Osteoblast (primary cell): ENCODE data around the gene NPDC1. TPM values are rescaled to one million over a fixed set of nuclear protein-coding genes. Genes with fewer than 3 reads are reported as not detected.

Experiments used
- DNase-seq: peaks from one replicate; pipeline ENCODE4 v3.0.0; 2011; ENCODE audit warnings: low spot score, mixed read lengths; ENCODE audit not compliant: insufficient read length; ENCODE audit errors: missing footprints
- H2AFZ ChIP-seq: 2 replicates; pipeline ENCODE4 v1.6.0; 2011; ENCODE audit warnings: mild to moderate bottlenecking, low read length
- H3K27ac ChIP-seq: 2 replicates; pipeline ENCODE4 v1.5.1; 2011; ENCODE audit warnings: mild to moderate bottlenecking, low read depth, low read length, moderate library complexity
- H3K27me3 ChIP-seq: 2 replicates; pipeline ENCODE4 v1.6.0; 2012; ENCODE audit warnings: mild to moderate bottlenecking, control low read depth, inconsistent platforms, low read length, moderate library complexity; ENCODE audit not compliant: insufficient read depth
- H3K36me3 ChIP-seq: 2 replicates; pipeline ENCODE4 v1.5.1; 2011; ENCODE audit warnings: mild to moderate bottlenecking, low read length, control low read depth, moderate library complexity; ENCODE audit not compliant: insufficient read depth
- H3K4me1 ChIP-seq: 2 replicates; pipeline ENCODE4 v1.5.1; 2011; ENCODE audit warnings: mild to moderate bottlenecking, low read length, control low read depth, moderate library complexity; ENCODE audit not compliant: insufficient read depth
- H3K4me2 ChIP-seq: 2 replicates; pipeline ENCODE4 v1.6.0; 2011; ENCODE audit warnings: mild to moderate bottlenecking, low read length; ENCODE audit not compliant: insufficient read depth
- H3K4me3 ChIP-seq: fragments of 200-600 bp; sonication (generic); 3 replicates; pipeline ENCODE4 v1.5.1; 2012; ENCODE audit warnings: mild to moderate bottlenecking, low read length, inconsistent platforms; ENCODE audit not compliant: insufficient read depth
- H3K79me2 ChIP-seq: 2 replicates; pipeline ENCODE4 v1.6.0; 2012; ENCODE audit warnings: mild to moderate bottlenecking, low read length, control low read depth, inconsistent platforms; ENCODE audit not compliant: insufficient read depth
- H3K9me3 ChIP-seq: 2 replicates; pipeline ENCODE4 v1.5.1; 2011; ENCODE audit warnings: low read depth, low read length, control low read depth
- H4K20me1 ChIP-seq: 2 replicates; pipeline ENCODE4 v1.6.0; 2012; ENCODE audit warnings: mild to moderate bottlenecking, low read length, control low read depth; ENCODE audit not compliant: insufficient read depth
- CTCF ChIP-seq: IDR thresholded peaks from 2 replicates; pipeline ENCODE4 v1.5.1; 2011; ENCODE audit warnings: mild to moderate bottlenecking, low read depth, low read length, moderate library complexity; ENCODE audit errors: extremely low read depth
- total RNA-seq: library from RNA; depleted of rRNA; stranded (reverse); fragments of >200 nt; gene quantifications from 2 replicates; pipeline ENCODE4 v1.2.3, GENCODE V29; 2012

Gene NPDC1
- total RNA-seq, 1 donor = 10.1 TPM

GRCh38 chr9:137068539-137069507 lies 22.8 kb upstream of the NPDC1 start:
- Histone ChIP-seq H3K4me3 (peak overlapping the region; percentile 35), H3K27me3 (no peaks in the 10 kb centered on the region), H3K79me2 (no peaks in the 10 kb centered on the region), H3K4me2 (peak overlapping the region; percentile 82), H3K9me3 (no peaks in the 10 kb centered on the region), H3K36me3 (no peaks in the 10 kb centered on the region), H3K27ac (no peak overlapping the region), H3K4me1 (peaks cover 5% of the 10 kb centered on the region), H4K20me1 (peaks cover 6% of the 10 kb centered on the region), H2AFZ (no peak overlapping the region)
- no peak for TF ChIP-seq CTCF
- peak; percentile 72 for DNase-seq

GRCh38 chr9:137067860-137068538 lies 22.0 kb upstream of the NPDC1 start:
- H3K79me2 ChIP-seq = no peaks in the 10 kb centered on the region
- H2AFZ ChIP-seq = no peak overlapping the region
- H3K27ac ChIP-seq = no peak overlapping the region
- no peak overlapping the region for H3K4me2 ChIP-seq
- peaks cover 5% of the 10 kb centered on the region for H3K4me1 ChIP-seq
- H3K9me3 ChIP-seq = no peaks in the 10 kb centered on the region
- no peaks in the 10 kb centered on the region for H3K27me3 ChIP-seq
- TF ChIP-seq CTCF = peak; percentile 74
- peaks cover 6% of the 10 kb centered on the region for H4K20me1 ChIP-seq
- no peaks in the 10 kb centered on the region for H3K36me3 ChIP-seq
- DNase-seq = peak; percentile 99
- H3K4me3 ChIP-seq = no peak overlapping the region

- DNase-seq = peak; percentile 75
- TF ChIP-seq CTCF = no peak
- no peaks in the 10 kb centered on the region for H3K79me2 ChIP-seq
- H3K36me3 ChIP-seq = no peaks in the 10 kb centered on the region
- H3K4me3 ChIP-seq = no peak overlapping the region
- H3K9me3 ChIP-seq = no peaks in the 10 kb centered on the region
- no peak overlapping the region for H2AFZ ChIP-seq
- peaks cover 6% of the 10 kb centered on the region for H4K20me1 ChIP-seq
- H3K27ac ChIP-seq = no peak overlapping the region
- no peaks in the 10 kb centered on the region for H3K27me3 ChIP-seq
- no peak overlapping the region for H3K4me2 ChIP-seq
- peaks cover 5% of the 10 kb centered on the region for H3K4me1 ChIP-seq
These were observed 20.3 kb upstream of the NPDC1 start for GRCh38 chr9:137066096-137066861.
